Upper lobe of left lung (tissue), 6 donors: ENCODE results near the gene PRKN. TPM values are rescaled to one million over a fixed set of nuclear protein-coding genes. Genes with fewer than 3 reads are reported as not detected.
A peak's percentile ranks its signal among the peaks of the same experiment; 100 is the strongest.

Source experiments
- ATAC-seq, 2 donors: fragments of 200-7000 bp; cut with Tn5 transposase; one replicate each; pipeline ENCODE4 v1.9.1; 2022; ENCODE audit warnings: mild to moderate bottlenecking in 2 of 2, moderate library complexity in 2 of 2; ENCODE audit not compliant: low FRiP score in 2 of 2
- DNase-seq, 2 donors: peaks; one replicate each; pipeline ENCODE4 v3.0.0-alpha.2; 2019 to 2020
- H3K27ac ChIP-seq, 4 donors: fragments of 200-600 bp; sonication (generic); one replicate each; pipeline ENCODE4 v1.5.1; 2016 to 2019
- H3K27me3 ChIP-seq, 4 donors: fragments of 200-600 bp; sonication (generic); one replicate each; pipeline ENCODE4 v1.5.1; 2017 to 2019
- H3K36me3 ChIP-seq, 4 donors: fragments of 200-600 bp; sonication (generic); one replicate each; pipeline ENCODE4 v1.5.1; 2016 to 2019
- H3K4me1 ChIP-seq, 4 donors: fragments of 200-600 bp; sonication (generic); one replicate each; pipeline ENCODE4 v1.5.1; 2018 to 2019
- H3K4me3 ChIP-seq, 4 donors: fragments of 200-600 bp; sonication (generic); one replicate each; pipeline ENCODE4 v1.5.1; 2017 to 2019; ENCODE audit warnings: mild to moderate bottlenecking in 2 of 4, moderate library complexity in 1 of 4
- H3K9me3 ChIP-seq, 4 donors: fragments of 200-600 bp; sonication (generic); one replicate each; pipeline ENCODE4 v1.5.1; 2018 to 2019
- CTCF ChIP-seq, 6 experiments: fragments of 450-650 bp in 4 of 6; fragments of 200-600 bp in 2 of 6; sonication (generic) in 2 of 6; IDR thresholded peaks; one replicate each; pipeline ENCODE4 v1.5.1; 2016 to 2019; ENCODE audit warnings: antibody characterized with exemption in 6 of 6
- EP300 ChIP-seq, 4 donors: sonication (generic); formaldehyde crosslinking; IDR thresholded peaks; one replicate each; pipeline ENCODE4 v1.5.1; 2017; ENCODE audit warnings: antibody characterized with exemption in 4 of 4, control low read depth in 2 of 4
- POLR2A ChIP-seq, 4 donors: fragments of 450-650 bp; IDR thresholded peaks; one replicate each; pipeline ENCODE4 v1.5.1; 2016 to 2017; ENCODE audit warnings: antibody characterized with exemption in 4 of 4, mild to moderate bottlenecking in 2 of 4
- POLR2AphosphoS5 ChIP-seq, 2 donors: sonication (generic); formaldehyde crosslinking; IDR thresholded peaks; one replicate each; pipeline ENCODE4 v1.5.1; 2017; ENCODE audit warnings: antibody characterized with exemption in 2 of 2
- WGBS, 2 donors: methylation state at CpG; one replicate each; pipeline ENCODE4 v1.1.5; 2017 to 2018; 5-methylcytosine and 5-hydroxymethylcytosine counted together
- total RNA-seq, 6 donors: library from RNA; depleted of rRNA in 4 of 6; stranded (reverse); fragments of >200 nt in 4 of 6; gene quantifications; one replicate each; pipeline versions ENCODE4 v1.1.0 to v1.2.1, GENCODE V29; 2016 to 2021
- donor health status: DM: no; HTN: no; CAD: no; lungs with moderate emphysema.
- donor health status: DM: no; HTN: yes; CAD: no; lungs with severe emphysema.

PRKN gene
- total RNA-seq, 6 donors from 2014 or later = 2.7 to 29.3 (median 5.5) TPM

DNA sequence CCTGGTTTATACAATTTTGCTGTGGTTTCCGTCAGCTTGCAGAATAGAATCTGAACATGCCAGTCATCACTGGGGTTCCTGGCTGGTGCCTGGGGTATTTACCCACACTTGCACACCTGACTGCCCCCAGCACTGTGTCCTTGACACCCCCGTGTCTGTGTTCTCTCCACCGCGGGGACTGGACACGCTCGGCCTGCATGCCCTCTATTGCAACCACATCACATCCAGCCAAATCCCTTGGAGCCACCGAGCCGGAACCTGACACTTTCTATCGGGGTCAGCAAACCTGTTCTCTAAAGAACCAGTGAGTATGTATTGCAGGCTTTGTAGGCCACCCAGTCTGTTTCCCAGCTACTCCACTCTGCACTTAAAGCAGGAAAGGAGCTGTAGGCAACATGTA is 527.5 kb downstream of the PRKN start:
- Histone ChIP-seq H3K27me3 (no peaks in the 10 kb centered on the region), H3K4me3 (no peak overlapping the region), H3K36me3 (no peaks in the 10 kb centered on the region), H3K27ac (no peak overlapping the region), H3K4me1 (no peaks in the 10 kb centered on the region), H3K9me3 (no peaks in the 10 kb centered on the region)
- TF ChIP-seq EP300 (IDR thresholded peaks at IDR 0.05) = no peak
- TF ChIP-seq POLR2A (IDR thresholded peaks at IDR 0.05) = no peak
- TF ChIP-seq CTCF (IDR thresholded peaks at IDR 0.05) = no peak
- TF ChIP-seq POLR2AphosphoS5 (IDR thresholded peaks at IDR 0.05) = no peak
- 96 to 97% methylated on average over 9 of the region's 9 CpGs for WGBS, 2 donors
- DNase-seq (peak in 1 of 2 donors; percentile 10), ATAC-seq (no peak)

DNA sequence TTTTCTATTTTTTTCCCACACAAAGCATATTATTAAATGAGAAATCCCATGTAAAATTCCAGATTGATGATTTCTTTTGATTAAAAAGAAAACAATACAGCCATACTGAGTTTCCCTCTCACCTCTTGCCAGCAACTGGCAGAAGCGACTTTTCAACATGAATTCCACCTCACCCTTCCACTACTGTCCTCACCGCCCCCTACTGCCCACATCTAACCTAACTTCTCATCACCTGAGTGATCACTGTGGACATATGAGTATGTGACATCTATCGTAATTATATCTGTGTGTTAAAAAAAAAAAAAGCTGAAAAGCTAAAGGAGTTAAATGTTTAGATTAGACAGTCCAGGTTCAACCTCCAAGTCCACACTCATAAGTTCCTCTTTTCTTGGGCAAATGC is 528.6 kb downstream of the PRKN start:
- Histone ChIP-seq H3K9me3 (no peaks in the 10 kb centered on the region), H3K36me3 (no peaks in the 10 kb centered on the region), H3K4me1 (no peaks in the 10 kb centered on the region), H3K27me3 (no peaks in the 10 kb centered on the region), H3K27ac (no peak overlapping the region), H3K4me3 (no peak overlapping the region)
- DNase-seq (no peak), ATAC-seq (no peak)
- TF ChIP-seq POLR2A (IDR thresholded peaks at IDR 0.05) (no peak), POLR2AphosphoS5 (IDR thresholded peaks at IDR 0.05) (no peak), CTCF (IDR thresholded peaks at IDR 0.05) (no peak), EP300 (IDR thresholded peaks at IDR 0.05) (no peak)
- WGBS, 2 donors = 91 to 92% methylated on average over 3 of the region's 3 CpGs

GRCh38 chr6:162198076-162198475 is 529.5 kb downstream of the PRKN start:
- no peaks in the 10 kb centered on the region for H3K27me3 ChIP-seq
- no peaks in the 10 kb centered on the region for H3K36me3 ChIP-seq
- no peak overlapping the region for H3K4me3 ChIP-seq
- no peaks in the 10 kb centered on the region for H3K9me3 ChIP-seq
- WGBS, 2 donors = 65 to 87% methylated on average over 1 of the region's 1 CpG
- ATAC-seq (no peak), DNase-seq (no peak)
- no peak overlapping the region for H3K27ac ChIP-seq
- no peaks in the 10 kb centered on the region for H3K4me1 ChIP-seq
- TF ChIP-seq POLR2A (IDR thresholded peaks at IDR 0.05) = no peak
- TF ChIP-seq CTCF (IDR thresholded peaks at IDR 0.05) = no peak
- TF ChIP-seq EP300 (IDR thresholded peaks at IDR 0.05) = no peak
- TF ChIP-seq POLR2AphosphoS5 (IDR thresholded peaks at IDR 0.05) = no peak

DNA sequence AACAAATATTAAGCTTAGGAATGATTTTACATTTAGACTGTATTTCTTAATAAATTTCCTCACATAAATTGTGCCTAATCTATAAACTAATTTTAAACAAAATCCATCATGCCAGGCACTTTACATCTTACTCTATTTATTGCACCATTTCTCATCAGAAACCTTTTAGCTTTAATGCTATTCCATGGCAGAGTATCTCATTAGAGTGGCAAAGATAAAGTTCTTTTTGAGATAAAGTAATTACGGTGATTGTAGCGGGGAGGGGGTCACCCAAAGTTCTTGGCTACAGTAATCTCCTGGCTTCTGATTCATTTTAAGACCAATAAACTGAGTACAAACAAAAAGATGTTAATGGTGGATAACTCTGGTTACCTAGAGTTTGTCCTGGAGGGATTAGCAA is 532.1 kb downstream of the PRKN start:
- ATAC-seq = no peak
- 80 to 87% methylated on average over 2 of the region's 2 CpGs for WGBS, 2 donors
- H3K36me3 ChIP-seq = no peaks in the 10 kb centered on the region
- no peaks in the 10 kb centered on the region for H3K9me3 ChIP-seq
- H3K27me3 ChIP-seq = no peaks in the 10 kb centered on the region
- H3K4me3 ChIP-seq = no peak overlapping the region
- no peak for DNase-seq
- TF ChIP-seq EP300 (IDR thresholded peaks at IDR 0.05) (no peak), POLR2A (IDR thresholded peaks at IDR 0.05) (no peak), CTCF (IDR thresholded peaks at IDR 0.05) (no peak), POLR2AphosphoS5 (IDR thresholded peaks at IDR 0.05) (no peak)
- no peaks in the 10 kb centered on the region for H3K4me1 ChIP-seq
- H3K27ac ChIP-seq = no peak overlapping the region

DNA sequence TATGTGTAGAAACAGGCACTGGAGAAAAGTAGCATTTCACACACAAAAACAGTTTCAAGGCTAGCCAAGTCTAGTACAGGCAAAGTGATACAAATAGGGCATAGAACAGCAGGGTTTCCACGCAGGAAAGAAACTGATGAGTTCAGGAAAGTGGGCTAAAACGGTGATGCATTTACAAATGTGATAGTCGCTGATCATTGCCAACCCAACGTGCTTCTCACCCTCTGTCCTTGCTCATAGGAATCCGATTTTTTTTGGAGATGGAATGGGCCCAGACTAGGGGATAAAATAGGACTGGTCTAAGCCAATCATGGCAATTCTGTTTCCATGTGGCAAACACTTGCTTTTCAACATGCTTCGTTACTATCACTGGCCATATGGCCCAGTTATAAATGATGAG is 536.6 kb downstream of the PRKN start:
- H3K27ac ChIP-seq = no peak overlapping the region
- no peak for DNase-seq
- H3K4me1 ChIP-seq = peaks cover 0 to 2% (median 0%) of the 10 kb centered on the region in 4 donors
- ATAC-seq = no peak
- WGBS, 2 donors = 87 to 90% methylated on average over 6 of the region's 6 CpGs
- H3K36me3 ChIP-seq = no peaks in the 10 kb centered on the region
- H3K9me3 ChIP-seq = no peaks in the 10 kb centered on the region
- no peak for TF ChIP-seq POLR2A (IDR thresholded peaks at IDR 0.05)
- TF ChIP-seq EP300 (IDR thresholded peaks at IDR 0.05) = no peak
- TF ChIP-seq POLR2AphosphoS5 (IDR thresholded peaks at IDR 0.05) = no peak
- no peak for TF ChIP-seq CTCF (IDR thresholded peaks at IDR 0.05)
- no peaks in the 10 kb centered on the region for H3K27me3 ChIP-seq
- no peak overlapping the region for H3K4me3 ChIP-seq
